CD4-positive, alpha-beta T cell treated with Interleukin-10 for 1 hour (primary cell): ENCODE results near the gene FKBP14.
A peak's percentile ranks its signal among the peaks of the same experiment; 100 is the strongest.
"Not testable (repeated sequence)": the region's sequence is repeated elsewhere in the genome, so short reads cannot be mapped to it uniquely, and the experiment has no call there.

Experiments
- DNase-seq: peaks from one replicate; pipeline ENCODE4 v3.0.0-alpha.2; 2020

The FKBP14 gene

DNA sequence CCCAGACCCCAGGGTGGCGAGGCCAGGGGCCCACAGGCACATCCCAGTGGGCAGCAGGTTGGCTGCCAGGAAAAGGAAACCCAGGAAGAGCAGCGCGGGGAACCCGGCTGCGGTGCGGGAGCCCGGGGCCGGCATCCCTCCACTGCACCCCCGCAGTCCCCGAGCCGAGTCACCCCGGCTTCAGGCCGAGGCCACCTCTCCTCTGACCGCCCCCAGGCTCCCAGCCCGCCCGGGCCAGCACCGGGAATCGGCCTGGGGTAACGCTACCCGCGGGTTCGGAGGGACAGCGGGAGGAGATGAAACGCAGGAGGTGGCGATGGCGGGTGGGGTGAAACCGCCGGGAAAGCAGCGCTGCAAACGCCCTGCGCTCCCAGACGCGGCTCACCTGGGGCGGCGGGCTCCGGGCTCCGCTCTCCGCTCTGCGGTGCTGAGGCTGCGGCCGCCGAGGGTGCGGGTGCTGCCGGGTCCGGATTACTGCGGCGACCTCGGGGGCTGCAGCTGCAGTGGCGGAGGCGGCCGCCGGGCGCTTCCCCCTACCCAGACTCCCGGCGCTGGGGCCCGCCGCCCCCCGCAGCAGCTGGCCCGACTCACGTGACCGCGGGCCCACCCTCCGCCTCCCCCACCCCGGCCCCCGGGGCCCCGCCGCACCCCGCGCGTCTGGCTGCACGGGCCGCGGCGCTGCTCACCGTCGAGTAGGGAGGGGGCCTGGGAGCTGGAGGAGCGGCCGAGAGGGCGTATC lies 37.1 kb downstream of the FKBP14 start, which contains the start of gene SCRN1:
SCRN1 (minus strand) TSS at position 545 of the 739 bp plus-strand sequence. CDS start 20,734 bp downstream, outside the sequence.
- peak; percentile 12 for DNase-seq

GRCh38 chr7:29988424-29989256 lies 37.9 kb downstream of the FKBP14 start:
- DNase-seq, result peak; percentile 17

- no peak for DNase-seq
Observed at GRCh38 chr7:29987811-29988317, 38.6 kb downstream of the FKBP14 start.

GRCh38 chr7:29987083-29987482 lies 39.4 kb downstream of the FKBP14 start:
- DNase-seq, result no peak

DNA sequence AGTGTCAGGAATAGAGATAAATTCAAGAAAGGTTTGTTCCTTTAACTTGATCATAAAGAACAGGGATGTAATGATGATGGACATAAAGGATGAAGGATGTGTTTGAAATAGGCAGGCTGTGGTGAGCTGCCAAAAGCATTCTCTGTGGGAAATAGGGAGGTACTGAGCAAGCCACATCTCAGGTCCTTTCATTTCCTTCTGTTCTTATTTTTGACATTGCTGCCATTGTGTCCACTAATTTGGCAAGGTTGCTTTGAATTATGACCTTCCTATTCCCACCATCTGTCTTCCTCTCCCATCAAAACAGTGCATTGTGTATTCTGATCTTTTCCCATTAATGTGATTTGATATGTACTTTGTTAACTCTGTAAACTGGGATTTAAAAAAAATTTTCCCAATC lies 46.4 kb downstream of the FKBP14 start:
- no peak for DNase-seq

- no peak for DNase-seq
Observed at GRCh38 chr7:29977886-29978651, 48.4 kb downstream of the FKBP14 start.

DNA sequence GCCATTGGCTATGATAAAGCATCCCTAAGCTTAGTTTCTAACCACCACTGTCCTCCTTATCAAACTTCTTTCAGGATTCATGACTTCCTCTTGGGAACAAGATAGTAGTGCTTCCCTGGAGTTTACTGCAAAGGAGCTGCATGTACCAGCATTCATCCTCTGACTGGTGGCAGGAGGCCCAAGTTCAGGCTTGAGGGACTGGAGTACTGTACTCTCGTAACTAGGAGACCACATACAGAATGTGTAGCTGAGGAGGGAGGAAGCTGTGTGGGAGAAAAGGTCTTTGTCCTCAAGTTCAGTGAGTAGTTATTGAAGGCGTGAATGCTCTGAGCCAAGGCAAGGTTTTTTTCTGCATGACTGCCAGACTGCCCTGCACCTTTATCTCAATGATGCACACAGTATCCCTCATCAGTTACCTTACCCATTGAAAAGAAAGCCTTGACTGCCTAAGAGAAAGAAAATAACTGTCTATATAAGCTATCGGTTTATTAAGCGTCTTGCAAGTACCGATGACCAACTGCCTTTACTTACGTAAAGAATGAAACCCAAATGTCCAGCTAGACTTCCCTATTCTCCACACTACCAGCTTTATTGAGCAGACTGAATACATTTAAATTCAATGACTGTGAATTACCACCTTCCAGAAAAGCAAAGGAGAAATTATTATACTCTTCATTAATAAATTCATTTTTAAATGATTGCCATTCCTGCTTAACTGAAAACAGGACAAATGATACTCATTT lies 49.7 kb downstream of the FKBP14 start:
- DNase-seq, result no peak

GRCh38 chr7:29976266-29976665 lies 50.2 kb downstream of the FKBP14 start:
- DNase-seq, result no peak

- no peak for DNase-seq
Observed at GRCh38 chr7:29975561-29975960, 50.9 kb downstream of the FKBP14 start.

- DNase-seq, result no peak
Observed at GRCh38 chr7:29974286-29974685, 52.2 kb downstream of the FKBP14 start.

- DNase-seq, result no peak
Observed at GRCh38 chr7:29972315-29972669, 54.2 kb downstream of the FKBP14 start.

GRCh38 chr7:29971566-29972314 lies 54.8 kb downstream of the FKBP14 start:
- DNase-seq, result no peak

- no peak for DNase-seq
Observed at GRCh38 chr7:29970158-29970557, 56.3 kb downstream of the FKBP14 start.

- no peak for DNase-seq
Observed at GRCh38 chr7:29969738-29970137, 56.8 kb downstream of the FKBP14 start.

GRCh38 chr7:29968683-29969395 lies 57.7 kb downstream of the FKBP14 start:
- no peak for DNase-seq

DNA sequence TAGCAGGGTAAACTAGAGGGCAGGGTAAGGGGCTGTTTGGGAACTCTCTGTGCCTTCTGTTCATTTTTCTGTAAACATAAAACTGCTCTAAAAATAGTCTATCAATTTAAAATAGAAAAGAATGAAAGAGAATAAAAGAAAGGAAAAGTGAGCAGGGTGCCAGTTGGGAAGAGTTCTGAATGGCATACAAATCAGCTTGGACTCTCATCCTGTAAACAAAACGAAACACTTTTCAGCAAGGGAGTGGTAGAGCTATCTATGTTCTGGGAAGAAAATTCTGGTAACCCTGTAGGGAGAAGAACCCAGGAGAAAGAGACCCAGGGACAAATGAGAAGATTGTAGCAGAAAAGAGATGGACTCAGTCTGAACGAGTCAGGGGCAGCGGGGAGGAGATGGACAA lies 61.5 kb downstream of the FKBP14 start:
- no peak for DNase-seq

DNA sequence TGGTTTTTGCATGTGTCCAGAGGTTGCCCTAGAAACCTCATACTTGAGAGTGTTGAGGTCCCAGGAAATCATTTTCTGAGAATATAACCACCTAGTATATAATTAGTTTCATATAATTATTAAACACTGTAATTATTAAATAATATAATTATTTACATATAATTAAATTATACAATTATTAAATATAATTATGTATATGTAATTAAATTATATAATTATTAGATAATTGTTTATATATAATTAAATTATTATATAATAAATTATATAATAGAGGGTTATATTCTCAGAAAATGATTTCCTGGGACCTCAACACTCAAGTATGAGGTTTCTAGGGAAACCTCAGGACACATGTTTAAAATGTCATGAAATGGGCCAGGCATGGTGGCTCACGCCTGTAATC lies 64.5 kb downstream of the FKBP14 start:
- no peak for DNase-seq

DNA sequence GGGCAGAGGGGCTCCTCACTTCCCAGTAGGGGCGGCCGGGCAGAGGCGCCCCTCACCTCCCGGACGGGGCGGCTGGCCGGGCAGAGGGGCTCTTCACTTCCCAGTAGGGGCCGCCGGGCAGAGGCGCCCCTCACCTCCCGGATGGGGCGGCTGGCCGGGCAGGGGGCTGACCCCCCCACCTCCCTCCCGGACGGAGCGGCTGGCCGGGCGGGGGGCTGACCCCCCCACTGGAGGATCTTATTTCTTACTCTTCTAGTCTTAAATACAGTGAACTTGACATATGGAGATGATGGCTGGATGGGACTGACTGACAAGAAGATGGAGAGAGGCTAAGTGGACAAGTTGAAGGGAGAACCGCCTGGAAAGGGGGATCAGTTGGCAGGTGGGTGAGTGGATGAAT lies 64.9 kb downstream of the FKBP14 start:
- not testable (repeated sequence) for DNase-seq
